GM13977 (cell line): ENCODE results near the gene DIP2A.

Experiments
- DNase-seq: peaks from one replicate; pipeline ENCODE4 v3.0.0; 2012; ENCODE audit warnings: low spot score
- CTCF ChIP-seq: IDR thresholded peaks from 2 replicates; pipeline ENCODE4 v1.5.1; 2012; ENCODE audit warnings: mild to moderate bottlenecking, control low read depth; ENCODE audit not compliant: insufficient read depth; ENCODE audit errors: extremely low read depth, missing control alignments
- in situ Hi-C: fragments of 300-500 bp; cut with MboI; formaldehyde crosslinking; loops from one replicate; pipeline ENCODE4 v1.12.0; 2022; ENCODE audit warnings: low sequenced_read_pairs, low pct_unique_long_range_greater_than_20kb, mixed read lengths, inconsistent platforms; ENCODE audit not compliant: unreplicated experiment

The DIP2A gene

GRCh38 chr21:46425041-46425440 lies 33.6 kb upstream of the DIP2A start:
- TF ChIP-seq CTCF: no peak
- DNase-seq: no peak
- in situ Hi-C loops: no loop called here

GRCh38 chr21:46425571-46425970 lies 33.1 kb upstream of the DIP2A start:
- in situ Hi-C loops: no loop called here
- no peak for TF ChIP-seq CTCF
- DNase-seq: no peak

GRCh38 chr21:46426313-46427046 lies 32.2 kb upstream of the DIP2A start:
- no peak for TF ChIP-seq CTCF
- no peak for DNase-seq
- in situ Hi-C loops: no loop called here

- in situ Hi-C loops: no loop called here
- DNase-seq: no peak
- TF ChIP-seq CTCF: no peak
These were observed 31.2 kb upstream of the DIP2A start for GRCh38 chr21:46427516-46427915.

- TF ChIP-seq CTCF: no peak
- no peak for DNase-seq
- in situ Hi-C loops: no loop called here
These were observed 30.4 kb upstream of the DIP2A start for GRCh38 chr21:46428286-46428685.

- DNase-seq: no peak
- in situ Hi-C loops: no loop called here
- no peak for TF ChIP-seq CTCF
These were observed 29.5 kb upstream of the DIP2A start for GRCh38 chr21:46428987-46429710.
